GM08714 (cell line): Measurements from ENCODE around the gene C10orf90.

Experiments
- H3K4me3 ChIP-seq: fragments of 200-500 bp; sonication (Bioruptor generic); 2 replicates; pipeline ENCODE4 v1.5.1; 2014; ENCODE audit warnings: mild to moderate bottlenecking, low read length, inconsistent platforms
- ZNF274 ChIP-seq: IDR thresholded peaks from 2 replicates; pipeline ENCODE4 v1.6.1; 2012; ENCODE audit warnings: mild to moderate bottlenecking, low read depth, low read length

The C10orf90 gene

GRCh38 chr10:126518218-126519080, 152.0 kb downstream of the C10orf90 start:
- H3K4me3 ChIP-seq = no peak overlapping the region
- TF ChIP-seq ZNF274 = no peak

- no peak overlapping the region for H3K4me3 ChIP-seq
- no peak for TF ChIP-seq ZNF274
Measured at GRCh38 chr10:126516515-126516914, 154.0 kb downstream of the C10orf90 start.

GRCh38 chr10:126511917-126512479, 158.5 kb downstream of the C10orf90 start:
- H3K4me3 ChIP-seq = no peak overlapping the region

GRCh38 chr10:126509182-126509581, 161.3 kb downstream of the C10orf90 start:
- H3K4me3 ChIP-seq = no peak overlapping the region
- no peak for TF ChIP-seq ZNF274

More at GRCh38 chr10:126511917-126512479, 158.5 kb downstream of the C10orf90 start:
- TF ChIP-seq ZNF274 = no peak

- no peak for TF ChIP-seq ZNF274
- H3K4me3 ChIP-seq = no peak overlapping the region
Measured at GRCh38 chr10:126508535-126509040, 161.9 kb downstream of the C10orf90 start.

- H3K4me3 ChIP-seq = no peak overlapping the region
- TF ChIP-seq ZNF274 = no peak
Measured at GRCh38 chr10:126504761-126505112, 165.8 kb downstream of the C10orf90 start.

- TF ChIP-seq ZNF274 = no peak
- no peak overlapping the region for H3K4me3 ChIP-seq
Measured at GRCh38 chr10:126504063-126504760, 166.3 kb downstream of the C10orf90 start.

GRCh38 chr10:126503392-126504062, 167.0 kb downstream of the C10orf90 start:
- no peak for TF ChIP-seq ZNF274
- no peak overlapping the region for H3K4me3 ChIP-seq

GRCh38 chr10:126502441-126502840, 168.1 kb downstream of the C10orf90 start:
- TF ChIP-seq ZNF274 = no peak

GRCh38 chr10:126501828-126502227, 168.7 kb downstream of the C10orf90 start:
- no peak for TF ChIP-seq ZNF274
- H3K4me3 ChIP-seq = no peak overlapping the region

More at GRCh38 chr10:126502441-126502840, 168.1 kb downstream of the C10orf90 start:
- no peak overlapping the region for H3K4me3 ChIP-seq

- no peak for TF ChIP-seq ZNF274
- no peak overlapping the region for H3K4me3 ChIP-seq
Measured at GRCh38 chr10:126500866-126501265, 169.6 kb downstream of the C10orf90 start.

GRCh38 chr10:126500185-126500584, 170.3 kb downstream of the C10orf90 start:
- no peak for TF ChIP-seq ZNF274
- H3K4me3 ChIP-seq = no peak overlapping the region

GRCh38 chr10:126499744-126500143, 170.7 kb downstream of the C10orf90 start:
- no peak overlapping the region for H3K4me3 ChIP-seq
- TF ChIP-seq ZNF274 = no peak

- H3K4me3 ChIP-seq = no peak overlapping the region
- no peak for TF ChIP-seq ZNF274
Measured at GRCh38 chr10:126497672-126498071, 172.8 kb downstream of the C10orf90 start.
